IPS DF 6.9 (cell line): ENCODE measurements around the gene AKNAD1.

Source experiments
- DNase-seq: peaks from one replicate; pipeline ENCODE4 v3.0.0-alpha.2; 2013; ENCODE audit warnings: low read depth, low spot score
- H3K27ac ChIP-seq: one replicate; pipeline ENCODE4 v1.5.1; 2013; ENCODE audit warnings: low read length, control low read depth
- H3K27me3 ChIP-seq: 2 replicates; pipeline ENCODE4 v1.6.1; 2013; ENCODE audit warnings: mild to moderate bottlenecking, low read length; ENCODE audit not compliant: control insufficient read depth, insufficient read depth
- H3K36me3 ChIP-seq: 2 replicates; pipeline ENCODE4 v1.6.1; 2013; ENCODE audit warnings: low read length; ENCODE audit not compliant: control insufficient read depth, insufficient read depth
- H3K4me1 ChIP-seq: 2 replicates; pipeline ENCODE4 v1.6.1; 2013; ENCODE audit warnings: low read length; ENCODE audit not compliant: control insufficient read depth, insufficient read depth
- H3K4me3 ChIP-seq: 2 replicates; pipeline ENCODE4 v1.5.1; 2013; ENCODE audit warnings: mild to moderate bottlenecking, low read length
- H3K9me3 ChIP-seq: 2 replicates; pipeline ENCODE4 v1.6.1; 2013; ENCODE audit warnings: low read length, inconsistent platforms; ENCODE audit not compliant: control insufficient read depth, insufficient read depth
- WGBS: extraction: QIAGEN DNeasy Blood & Tissue Kit; methylation state at CpG from one replicate; pipeline ENCODE4 v1.1.7; 2013; ENCODE audit warnings: mixed read lengths, missing lambda C conversion rate; ENCODE audit not compliant: insufficient read length, insufficient coverage; 5-methylcytosine and 5-hydroxymethylcytosine counted together

The AKNAD1 gene

GRCh38 chr1:108886292-108886691 lies 29.4 kb upstream of the AKNAD1 start:
- no peaks in the 10 kb centered on the region for H3K4me1 ChIP-seq
- DNase-seq: no peak
- H3K9me3 ChIP-seq: no peaks in the 10 kb centered on the region
- H3K4me3 ChIP-seq: no peak overlapping the region
- WGBS: 80% methylated on average over 1 of the region's 2 CpGs
- no peaks in the 10 kb centered on the region for H3K36me3 ChIP-seq
- no peak overlapping the region for H3K27ac ChIP-seq
- no peaks in the 10 kb centered on the region for H3K27me3 ChIP-seq

GRCh38 chr1:108884968-108885367 lies 28.1 kb upstream of the AKNAD1 start:
- no peaks in the 10 kb centered on the region for H3K27me3 ChIP-seq
- no peak overlapping the region for H3K27ac ChIP-seq
- H3K9me3 ChIP-seq: no peaks in the 10 kb centered on the region
- H3K4me1 ChIP-seq: no peaks in the 10 kb centered on the region
- DNase-seq: no peak
- no peak overlapping the region for H3K4me3 ChIP-seq
- no peaks in the 10 kb centered on the region for H3K36me3 ChIP-seq

GRCh38 chr1:108882837-108883236 lies 25.9 kb upstream of the AKNAD1 start:
- Histone ChIP-seq H3K9me3 (no peaks in the 10 kb centered on the region), H3K4me1 (no peaks in the 10 kb centered on the region), H3K36me3 (no peaks in the 10 kb centered on the region), H3K4me3 (no peak overlapping the region), H3K27ac (no peak overlapping the region), H3K27me3 (no peaks in the 10 kb centered on the region)
- WGBS: no CpG with 5 or more reads among the region's 2 CpGs
- no peak for DNase-seq

- DNase-seq: no peak
- WGBS: no CpG with 5 or more reads among the region's 1 CpG
- Histone ChIP-seq H3K9me3 (no peaks in the 10 kb centered on the region), H3K27ac (no peak overlapping the region), H3K4me3 (no peak overlapping the region), H3K4me1 (no peaks in the 10 kb centered on the region), H3K36me3 (no peaks in the 10 kb centered on the region), H3K27me3 (no peaks in the 10 kb centered on the region)
These were observed 24.5 kb upstream of the AKNAD1 start for GRCh38 chr1:108881369-108881768.

- Histone ChIP-seq H3K27me3 (no peaks in the 10 kb centered on the region), H3K4me1 (no peaks in the 10 kb centered on the region), H3K27ac (no peak overlapping the region), H3K36me3 (no peaks in the 10 kb centered on the region), H3K9me3 (no peaks in the 10 kb centered on the region), H3K4me3 (no peak overlapping the region)
- DNase-seq: no peak
- no CpG with 5 or more reads among the region's 3 CpGs for WGBS
These were observed 24.0 kb upstream of the AKNAD1 start for GRCh38 chr1:108880850-108881249.

- Histone ChIP-seq H3K36me3 (no peaks in the 10 kb centered on the region), H3K4me1 (no peaks in the 10 kb centered on the region), H3K4me3 (no peak overlapping the region), H3K27ac (no peak overlapping the region), H3K9me3 (no peaks in the 10 kb centered on the region), H3K27me3 (no peaks in the 10 kb centered on the region)
- no peak for DNase-seq
- no CpG with 5 or more reads among the region's 3 CpGs for WGBS
These were observed 21.8 kb upstream of the AKNAD1 start for GRCh38 chr1:108878678-108879077.

GRCh38 chr1:108878160-108878469 lies 21.2 kb upstream of the AKNAD1 start:
- no CpG with 5 or more reads among the region's 4 CpGs for WGBS
- H3K4me3 ChIP-seq: no peak overlapping the region; the same call in 1 of the 2 replicates
- no peaks in the 10 kb centered on the region for H3K4me1 ChIP-seq
- no peak overlapping the region for H3K27ac ChIP-seq
- DNase-seq: no peak
- H3K36me3 ChIP-seq: no peaks in the 10 kb centered on the region
- no peaks in the 10 kb centered on the region for H3K9me3 ChIP-seq
- no peaks in the 10 kb centered on the region for H3K27me3 ChIP-seq

- no peak overlapping the region for H3K27ac ChIP-seq
- no CpG with 5 or more reads among the region's 30 CpGs for WGBS
- no peak for DNase-seq
These were observed 20.7 kb upstream of the AKNAD1 start for GRCh38 chr1:108877348-108878159.

GRCh38 chr1:108871050-108871724 lies 14.3 kb upstream of the AKNAD1 start:
- Histone ChIP-seq H3K36me3 (no peaks in the 10 kb centered on the region), H3K27me3 (no peaks in the 10 kb centered on the region), H3K27ac (no peak overlapping the region), H3K9me3 (no peaks in the 10 kb centered on the region), H3K4me1 (peaks cover 2% of the 10 kb centered on the region; the same call in 1 of the 2 replicates), H3K4me3 (no peak overlapping the region)
- DNase-seq: no peak
- no CpG with 5 or more reads among the region's 5 CpGs for WGBS

More at GRCh38 chr1:108877348-108878159, 20.7 kb upstream of the AKNAD1 start:
- Histone ChIP-seq H3K4me1 (no peaks in the 10 kb centered on the region), H3K9me3 (no peaks in the 10 kb centered on the region), H3K4me3 (peak overlapping the region; percentile 83; the same call in 1 of the 2 replicates), H3K27me3 (no peaks in the 10 kb centered on the region), H3K36me3 (no peaks in the 10 kb centered on the region)

- Histone ChIP-seq H3K4me1 (no peaks in the 10 kb centered on the region), H3K9me3 (no peaks in the 10 kb centered on the region), H3K27me3 (no peaks in the 10 kb centered on the region), H3K4me3 (no peak overlapping the region), H3K27ac (no peak overlapping the region), H3K36me3 (no peaks in the 10 kb centered on the region)
- no peak for DNase-seq
- WGBS: no CpG with 5 or more reads among the region's 4 CpGs
These were observed 8.5 kb upstream of the AKNAD1 start for GRCh38 chr1:108865316-108865910.
